Measurements from ENCODE around the gene PDAP1. TPM values are rescaled to one million over a fixed set of nuclear protein-coding genes. Genes with fewer than 3 reads are reported as not detected.
"Not testable (repeated sequence)": the region's sequence is repeated elsewhere in the genome, so short reads cannot be mapped to it uniquely, and the experiment has no call there.

The PDAP1 gene
- total and polyA plus RNA-seq, 12 donors, result 43.6 to 187 (median 90.2) TPM

- no peak overlapping the region for H3K4me3 ChIP-seq
- no peak for DNase-seq
- no peaks in the 10 kb centered on the region for H3K4me1 ChIP-seq (replicated peaks in 1 of 2)
- peaks cover 0 to 90% of the 10 kb centered on the region in 2 donors for H3K36me3 ChIP-seq (replicated peaks in 1 of 2)
- H3K27ac ChIP-seq, result no peak overlapping the region
- intact Hi-C loops (cut with DNase I), result loop anchor here in 1 of 2 donors (5.0 kb wide), 1 partner anchor 54 kb away; no protein-coding TSS in a partner anchor
- H3K27me3 ChIP-seq, result no peaks in the 10 kb centered on the region
- no peak for TF ChIP-seq POLR2A (IDR thresholded peaks at IDR 0.05)
- TF ChIP-seq, protein P1, sequence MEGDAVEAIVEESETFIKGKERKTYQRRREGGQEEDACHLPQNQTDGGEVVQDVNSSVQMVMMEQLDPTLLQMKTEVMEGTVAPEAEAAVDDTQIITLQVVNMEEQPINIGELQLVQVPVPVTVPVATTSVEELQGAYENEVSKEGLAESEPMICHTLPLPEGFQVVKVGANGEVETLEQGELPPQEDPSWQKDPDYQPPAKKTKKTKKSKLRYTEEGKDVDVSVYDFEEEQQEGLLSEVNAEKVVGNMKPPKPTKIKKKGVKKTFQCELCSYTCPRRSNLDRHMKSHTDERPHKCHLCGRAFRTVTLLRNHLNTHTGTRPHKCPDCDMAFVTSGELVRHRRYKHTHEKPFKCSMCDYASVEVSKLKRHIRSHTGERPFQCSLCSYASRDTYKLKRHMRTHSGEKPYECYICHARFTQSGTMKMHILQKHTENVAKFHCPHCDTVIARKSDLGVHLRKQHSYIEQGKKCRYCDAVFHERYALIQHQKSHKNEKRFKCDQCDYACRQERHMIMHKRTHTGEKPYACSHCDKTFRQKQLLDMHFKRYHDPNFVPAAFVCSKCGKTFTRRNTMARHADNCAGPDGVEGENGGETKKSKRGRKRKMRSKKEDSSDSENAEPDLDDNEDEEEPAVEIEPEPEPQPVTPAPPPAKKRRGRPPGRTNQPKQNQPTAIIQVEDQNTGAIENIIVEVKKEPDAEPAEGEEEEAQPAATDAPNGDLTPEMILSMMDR (IDR thresholded peaks at IDR 0.05), result no peak
- 94 to 97% (median 94%) methylated on average over 5 of the region's 5 CpGs for WGBS, 4 donors
- no peaks in the 10 kb centered on the region for H3K9me3 ChIP-seq (replicated peaks in 1 of 3)
These were observed 45.1 kb downstream of the PDAP1 start for GRCh38 chr7:99363286-99363685.

DNA sequence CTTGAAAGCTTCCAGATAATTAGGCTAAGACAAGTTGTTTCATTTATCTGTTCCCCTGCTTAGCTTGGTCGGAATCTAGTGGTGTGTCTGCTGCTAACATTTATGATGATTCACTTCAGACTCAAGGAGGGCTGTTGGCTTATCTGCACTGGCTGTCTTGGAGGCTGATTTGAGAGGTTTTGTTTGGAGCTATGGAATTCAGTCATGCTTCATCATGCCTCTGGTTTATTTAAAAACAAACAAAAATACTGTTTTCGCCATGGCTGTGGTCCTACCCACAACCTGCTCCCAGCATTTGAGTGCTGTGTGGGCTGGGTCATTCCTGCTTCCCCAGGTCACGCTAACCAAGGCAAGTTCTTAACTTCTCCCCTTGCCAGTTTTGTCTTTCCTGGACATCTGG lies 45.6 kb downstream of the PDAP1 start:
- H3K4me3 ChIP-seq, result no peak overlapping the region
- H3K9me3 ChIP-seq (replicated peaks in 1 of 3), result no peaks in the 10 kb centered on the region
- intact Hi-C loops (cut with DNase I), result loop anchor here in 1 of 2 donors (5.0 kb wide), 1 partner anchor 54 kb away; no protein-coding TSS in a partner anchor
- H3K4me1 ChIP-seq (replicated peaks in 1 of 2), result no peaks in the 10 kb centered on the region
- no peaks in the 10 kb centered on the region for H3K27me3 ChIP-seq
- no peak for DNase-seq
- TF ChIP-seq, protein P1 (IDR thresholded peaks at IDR 0.05), result no peak
- no peak for TF ChIP-seq POLR2A (IDR thresholded peaks at IDR 0.05)
- peaks cover 0 to 95% of the 10 kb centered on the region in 2 donors for H3K36me3 ChIP-seq (replicated peaks in 1 of 2)
- H3K27ac ChIP-seq, result peak overlapping the region in 1 of 5 donors; percentile 40
- WGBS, 4 donors, result 76 to 91% (median 77%) methylated on average over 3 of the region's 3 CpGs

DNA sequence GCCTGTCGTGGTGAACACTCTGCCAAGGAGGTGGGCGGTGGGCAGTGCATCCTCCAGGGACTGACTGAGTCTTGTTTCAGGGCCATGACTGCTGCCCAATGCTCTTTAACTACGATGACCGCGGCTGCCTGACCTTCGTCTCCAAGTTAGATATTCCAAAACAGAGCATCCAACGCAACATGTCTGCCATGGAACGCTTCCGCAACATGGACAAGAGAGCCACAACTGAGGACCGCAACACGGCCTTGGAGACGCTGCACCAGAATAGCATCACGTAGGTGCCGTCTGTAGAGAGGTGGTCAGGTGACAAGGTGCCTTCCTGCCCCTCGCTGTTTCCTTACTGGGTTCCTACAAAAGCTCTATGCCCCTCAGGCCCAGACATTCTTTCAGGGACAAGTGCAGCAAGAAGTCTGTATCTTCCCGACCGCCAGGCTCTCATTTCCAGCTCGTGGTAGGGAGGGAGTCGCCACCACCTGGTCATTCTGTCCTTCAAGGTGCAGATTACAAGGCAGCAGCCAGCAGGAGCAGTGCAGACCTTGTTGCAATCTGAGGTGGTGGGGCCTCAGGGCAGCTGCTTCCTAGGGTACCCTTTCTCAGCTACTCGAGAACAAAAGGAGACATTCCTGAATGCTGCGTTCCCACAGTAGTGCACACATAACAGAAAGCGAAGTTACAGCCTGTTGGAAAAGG lies 48.8 kb downstream of the PDAP1 start:
- H3K4me1 ChIP-seq (replicated peaks in 1 of 2), result no peaks in the 10 kb centered on the region
- no peaks in the 10 kb centered on the region for H3K9me3 ChIP-seq (replicated peaks in 1 of 3)
- H3K27me3 ChIP-seq, result no peaks in the 10 kb centered on the region
- intact Hi-C loops (cut with DNase I), result loop anchor here in 1 of 2 donors (5.0 kb wide), 1 partner anchor 58 kb away; no protein-coding TSS in a partner anchor
- peaks cover 0 to 93% of the 10 kb centered on the region in 2 donors for H3K36me3 ChIP-seq (replicated peaks in 1 of 2)
- no peak overlapping the region for H3K27ac ChIP-seq
- H3K4me3 ChIP-seq, result no peak overlapping the region
- TF ChIP-seq, protein P1 (IDR thresholded peaks at IDR 0.05), result no peak
- TF ChIP-seq POLR2A (IDR thresholded peaks at IDR 0.05), result no peak
- 84 to 91% (median 89%) methylated on average over 17 to 22 of the region's 22 CpGs for WGBS, 4 donors
- DNase-seq, result no peak

GRCh38 chr7:99358521-99358920 lies 49.9 kb downstream of the PDAP1 start:
- H3K27ac ChIP-seq; intact Hi-C loops (cut with DNase I); H3K4me3 ChIP-seq; H3K9me3 ChIP-seq (replicated peaks in 1 of 3); H3K27me3 ChIP-seq; H3K4me1 ChIP-seq (replicated peaks in 1 of 2); DNase-seq: not testable (repeated sequence)
- peaks cover 0 to 93% of the 10 kb centered on the region in 2 donors for H3K36me3 ChIP-seq (replicated peaks in 1 of 2)
- WGBS, 4 donors, result 89 to 97% (median 93%) methylated on average over 15 of the region's 15 CpGs
